Endometrium (tissue), 2 donors: ENCODE measurements around the gene CLEC18A.
"Not testable (repeated sequence)": the region's sequence is repeated elsewhere in the genome, so short reads cannot be mapped to it uniquely, and the experiment has no call there.

Experiments used
- FAIRE-seq: peaks from 2 replicates; lab custom pipeline; 2012; peaks lifted over from hg19 to GRCh38; lab: Jason Lieb, UNC
- donor health status: control.
- donor health status: control.

CLEC18A gene

GRCh38 chr16:69951017-69951671, at the start of gene CLEC18A:
Gene CLEC18A (plus strand): TSS chr16:69951334. CDS start chr16:69951367, 33 bp downstream.
- FAIRE-seq = not testable (repeated sequence)

- no peak for FAIRE-seq
Observed at GRCh38 chr16:69903865-69904415, 47.2 kb upstream of the CLEC18A start.

DNA sequence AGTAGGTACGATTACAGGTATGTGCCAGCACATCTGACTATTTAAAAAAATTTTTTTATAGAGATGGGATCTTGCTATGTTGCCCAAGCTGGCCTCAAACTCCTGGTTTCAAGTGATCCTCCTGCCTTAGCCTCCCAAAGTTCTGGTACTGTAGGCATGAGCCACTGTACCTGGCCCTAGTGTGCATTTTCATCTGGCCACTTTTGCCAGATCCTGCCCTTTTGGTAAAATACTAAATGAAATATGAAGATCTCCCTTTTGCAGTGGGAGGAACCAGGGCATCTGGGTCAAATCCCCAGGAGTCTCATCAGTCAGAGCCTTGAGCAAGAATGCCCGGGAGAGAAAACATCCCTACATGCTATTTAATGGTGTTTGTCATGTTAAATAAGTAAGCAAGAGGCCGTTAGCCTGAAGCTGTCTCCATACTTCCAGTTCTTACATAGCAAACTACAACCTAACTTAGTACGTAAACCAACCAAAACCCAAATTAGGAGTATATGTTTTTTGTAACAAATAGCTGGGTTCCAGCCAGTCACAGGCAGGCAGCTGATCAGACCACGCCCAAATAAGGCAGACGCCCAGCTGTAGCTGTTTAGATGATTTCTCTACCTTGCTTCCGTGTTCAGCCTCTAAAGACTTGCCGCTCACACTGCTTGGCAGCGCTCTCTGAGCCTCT, 46.5 kb upstream of the CLEC18A start:
- no peak for FAIRE-seq

GRCh38 chr16:69905171-69905555, 46.0 kb upstream of the CLEC18A start:
- no peak for FAIRE-seq

GRCh38 chr16:69906838-69907401, 44.2 kb upstream of the CLEC18A start:
- FAIRE-seq = no peak

- FAIRE-seq = no peak
Observed at GRCh38 chr16:69909043-69909442, 42.1 kb upstream of the CLEC18A start.

DNA sequence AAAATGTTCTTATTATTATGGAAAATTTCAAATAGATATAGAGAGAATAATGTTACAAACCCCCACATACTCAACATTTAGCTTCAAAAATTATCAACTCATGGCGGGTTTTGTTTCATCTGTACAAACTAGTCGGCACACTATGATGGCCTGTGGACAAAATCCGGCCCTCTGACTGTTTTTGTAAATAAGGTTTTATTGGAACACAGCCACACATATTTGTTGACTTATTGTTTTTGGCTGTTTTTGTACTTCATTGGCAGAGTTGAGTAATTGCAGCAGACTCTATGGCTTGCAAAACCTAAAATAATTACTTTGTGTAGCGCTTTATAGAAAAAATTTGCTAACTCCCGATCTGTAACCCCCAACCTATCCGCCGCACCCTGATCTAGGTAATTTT, 41.4 kb upstream of the CLEC18A start:
- FAIRE-seq = no peak

DNA sequence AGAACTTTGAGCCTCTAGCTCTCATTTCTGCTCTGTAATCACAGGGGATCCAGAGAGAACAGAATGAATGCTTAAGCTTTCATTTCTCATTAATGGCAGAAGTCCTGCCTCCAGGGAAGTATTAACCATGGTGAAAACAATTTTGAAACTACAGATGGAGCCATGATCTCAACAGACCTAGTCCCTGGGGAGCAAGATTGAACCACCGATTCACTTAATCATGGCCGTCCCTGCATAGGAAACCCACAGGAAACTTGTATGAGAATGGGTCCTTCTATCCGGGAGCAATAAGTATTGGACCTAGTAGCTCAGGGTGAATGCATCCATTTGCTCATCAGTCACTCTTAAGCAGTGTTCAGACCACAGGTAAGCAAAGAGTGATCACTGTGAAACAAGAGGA, 40.2 kb upstream of the CLEC18A start:
- FAIRE-seq = no peak

GRCh38 chr16:69916462-69916861, 34.7 kb upstream of the CLEC18A start:
- no peak for FAIRE-seq

GRCh38 chr16:69917311-69917710, 33.8 kb upstream of the CLEC18A start:
- no peak for FAIRE-seq

- FAIRE-seq = no peak
Observed at GRCh38 chr16:69917739-69918138, 33.4 kb upstream of the CLEC18A start.

GRCh38 chr16:69918241-69918640, 32.9 kb upstream of the CLEC18A start:
- FAIRE-seq = no peak

DNA sequence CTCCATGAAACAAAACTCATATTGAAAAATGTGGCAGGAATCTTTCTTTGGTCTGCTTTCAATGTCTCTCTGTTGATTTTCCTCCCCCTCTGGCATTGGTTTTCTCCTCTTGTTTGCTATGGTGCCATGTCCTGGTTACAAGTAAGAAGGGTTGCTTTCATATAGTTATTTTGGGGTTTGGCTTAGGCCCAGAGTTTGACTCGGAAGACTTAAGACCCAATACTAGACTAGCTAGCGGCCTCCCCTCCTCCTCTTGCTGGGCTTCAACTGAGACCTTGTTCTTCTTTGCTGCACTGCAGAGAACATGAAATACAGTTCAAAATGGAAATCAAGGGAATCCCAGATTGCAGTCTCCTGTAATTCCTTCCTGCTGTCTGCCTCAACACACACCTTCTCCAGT, 30.0 kb upstream of the CLEC18A start:
- FAIRE-seq = no peak

DNA sequence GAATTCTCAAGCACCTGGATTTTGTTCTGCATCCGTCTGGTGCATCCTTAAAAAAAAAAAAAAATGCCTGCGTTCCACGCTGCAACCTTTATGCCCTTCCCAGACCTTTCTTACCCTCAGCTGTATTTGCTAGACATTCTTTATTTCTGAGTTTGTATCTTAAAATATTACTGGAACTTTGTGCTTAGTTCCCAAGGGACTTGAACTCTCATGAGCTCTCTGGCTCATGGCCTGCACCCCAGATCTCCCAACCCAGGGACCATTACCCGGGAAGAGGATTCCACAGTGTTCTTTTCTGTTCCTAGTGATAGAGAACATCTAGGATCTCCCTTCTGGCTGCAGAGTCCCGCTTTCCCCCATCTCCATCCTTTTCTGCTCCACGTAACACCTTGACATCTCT, 28.9 kb upstream of the CLEC18A start:
- FAIRE-seq = no peak

- no peak for FAIRE-seq
Observed at GRCh38 chr16:69924041-69924775, 26.9 kb upstream of the CLEC18A start.

DNA sequence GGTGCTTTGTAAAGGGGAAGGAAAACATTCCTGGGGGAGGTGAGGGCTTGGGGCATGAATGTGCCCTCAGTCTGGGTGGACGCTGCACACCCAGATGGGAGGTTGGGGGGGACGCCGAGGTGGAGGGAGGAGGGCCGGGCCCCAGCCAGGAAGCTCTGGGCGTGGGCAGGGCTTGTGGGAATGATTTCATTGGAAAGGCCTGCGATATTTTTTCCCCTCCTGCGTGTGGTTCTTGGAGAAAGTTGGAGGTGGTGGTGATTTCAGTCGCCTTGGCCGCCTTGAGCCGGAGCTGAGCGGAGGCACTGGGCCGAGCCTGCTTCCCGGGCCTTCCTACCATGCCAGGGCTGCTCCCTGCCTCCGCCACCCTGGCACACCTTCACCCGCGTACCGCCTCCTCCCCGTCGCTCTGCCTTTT, 26.4 kb upstream of the CLEC18A start:
- FAIRE-seq = no peak

DNA sequence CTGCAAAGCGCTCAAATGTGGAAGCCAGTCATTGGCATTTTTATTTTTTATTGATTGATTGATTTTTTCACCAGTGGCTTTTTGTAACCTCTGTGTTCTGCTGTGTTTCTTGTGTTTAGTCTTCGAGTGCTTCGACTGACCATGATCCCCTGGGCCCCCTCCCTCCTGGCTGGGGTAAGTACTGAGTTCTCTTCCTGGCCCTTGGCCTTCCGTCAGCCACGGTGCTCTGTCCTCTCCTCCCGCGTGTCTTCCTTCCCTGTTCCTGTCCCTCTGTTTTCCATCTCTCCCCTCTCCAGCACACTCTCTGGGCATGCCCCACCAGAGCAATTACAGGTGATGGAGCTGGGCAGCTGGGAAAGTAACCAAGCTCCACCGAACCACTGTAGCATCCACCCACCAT, 25.8 kb upstream of the CLEC18A start:
- no peak for FAIRE-seq

DNA sequence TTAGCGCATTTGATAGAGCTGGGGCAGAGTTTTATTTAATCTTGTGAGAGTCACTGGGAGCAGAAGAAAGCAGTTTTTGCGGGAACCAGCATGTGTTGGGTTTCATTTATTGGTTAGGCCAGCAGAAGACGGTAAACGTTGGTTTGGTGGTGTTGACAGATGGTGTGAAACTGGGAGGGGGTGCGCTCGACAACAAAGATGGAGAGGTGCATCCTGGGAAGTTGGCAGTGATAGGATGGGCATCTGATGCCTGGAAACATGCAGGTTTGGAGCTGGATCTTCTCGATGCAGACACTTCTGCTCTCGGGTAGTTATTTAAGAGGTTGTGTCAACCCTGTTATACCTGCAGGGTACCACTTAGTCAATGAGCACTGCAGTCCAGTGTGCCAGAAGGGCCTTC, 24.9 kb upstream of the CLEC18A start:
- no peak for FAIRE-seq

DNA sequence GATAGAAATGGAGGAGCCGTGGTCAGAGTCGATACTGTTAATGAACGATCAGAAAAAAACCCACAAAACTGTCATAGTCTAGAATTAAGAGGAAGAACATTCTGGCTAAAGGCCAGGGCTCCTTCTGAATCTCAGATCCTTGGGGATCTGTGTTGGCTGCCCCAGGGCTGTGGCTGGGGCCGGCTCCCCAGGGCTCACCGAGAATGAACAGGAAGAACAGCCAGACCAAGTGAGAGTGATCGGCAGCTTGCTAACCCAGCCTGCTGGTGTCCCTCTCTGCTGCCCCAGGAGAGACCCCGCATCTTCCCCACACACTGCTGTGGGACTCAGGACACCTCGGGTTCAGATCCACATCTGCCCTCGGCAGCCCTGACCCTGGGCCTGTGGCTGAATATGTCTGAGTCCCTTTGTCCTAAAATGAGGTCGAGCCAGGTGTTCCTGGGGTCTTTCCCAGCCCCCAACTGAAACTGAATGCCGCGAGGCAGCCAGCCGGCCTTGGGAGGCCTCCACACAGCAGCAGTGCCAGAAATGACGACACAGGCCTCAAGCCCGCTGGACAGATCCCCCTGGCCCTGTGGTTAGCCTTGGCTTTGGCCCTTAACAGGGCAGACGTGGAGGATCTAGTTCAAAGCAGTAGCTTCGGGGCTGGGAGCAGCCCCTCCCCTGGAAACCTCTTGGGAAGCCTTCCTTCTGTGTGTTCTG, 23.9 kb upstream of the CLEC18A start:
- FAIRE-seq = no peak

- FAIRE-seq = no peak
Observed at GRCh38 chr16:69928856-69929400, 22.2 kb upstream of the CLEC18A start.

DNA sequence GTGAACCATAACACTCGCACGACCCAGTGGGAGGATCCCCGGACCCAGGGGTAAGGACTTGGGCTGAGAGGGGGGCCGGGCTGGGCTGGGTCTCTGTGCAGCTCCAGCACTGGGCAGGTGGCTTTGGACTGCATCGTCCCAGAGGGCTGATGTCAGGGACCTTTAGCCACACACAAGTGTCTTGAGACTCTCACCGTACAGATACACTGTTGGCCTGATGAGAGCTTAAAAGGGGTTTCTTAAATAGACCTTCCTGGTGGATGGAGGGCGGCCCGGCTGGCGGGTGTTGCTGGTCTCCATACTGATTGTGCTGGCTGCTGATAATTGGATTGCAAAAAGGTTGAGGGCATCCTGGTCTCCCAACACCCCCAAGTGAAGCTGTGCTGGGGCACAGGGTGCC, 21.7 kb upstream of the CLEC18A start:
- no peak for FAIRE-seq
